B cell (primary cell): Measurements from ENCODE around the gene KSR2.

Experiments used
- EZH2 ChIP-seq: IDR thresholded peaks from 2 replicates; pipeline ENCODE4 v1.6.1; 2012; ENCODE audit warnings: borderline replicate concordance, low read depth, mild to moderate bottlenecking, moderate library complexity, low read length; ENCODE audit not compliant: insufficient read depth, poor library complexity, severe bottlenecking
- TF ChIP-seq, protein P1 (sequence below): fragments of 200-600 bp; IDR thresholded peaks from one replicate; pipeline ENCODE4 v1.8.0; 2022; ENCODE audit warnings: antibody characterized with exemption, mild to moderate bottlenecking

DNA sequence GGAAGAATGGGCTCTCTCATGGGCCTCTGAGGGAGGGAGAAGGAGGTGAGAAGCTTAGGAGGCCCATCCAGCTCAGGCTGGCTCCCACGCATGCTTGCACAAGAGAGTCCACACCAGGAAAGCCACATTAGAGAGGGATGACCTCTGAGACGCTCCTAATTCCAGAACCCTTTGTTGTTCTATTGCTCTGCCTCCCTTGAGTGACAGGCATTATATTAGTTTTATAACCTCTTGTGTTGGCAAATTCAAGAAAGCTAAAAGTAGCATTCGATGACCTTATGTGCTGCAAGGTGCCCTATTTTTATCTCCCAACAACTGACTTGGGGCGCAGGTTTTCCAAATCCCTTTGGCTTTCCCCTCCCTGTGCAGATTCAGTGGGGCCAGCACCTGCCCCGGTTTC is 190.1 kb downstream of the KSR2 start:
- TF ChIP-seq, protein P1, sequence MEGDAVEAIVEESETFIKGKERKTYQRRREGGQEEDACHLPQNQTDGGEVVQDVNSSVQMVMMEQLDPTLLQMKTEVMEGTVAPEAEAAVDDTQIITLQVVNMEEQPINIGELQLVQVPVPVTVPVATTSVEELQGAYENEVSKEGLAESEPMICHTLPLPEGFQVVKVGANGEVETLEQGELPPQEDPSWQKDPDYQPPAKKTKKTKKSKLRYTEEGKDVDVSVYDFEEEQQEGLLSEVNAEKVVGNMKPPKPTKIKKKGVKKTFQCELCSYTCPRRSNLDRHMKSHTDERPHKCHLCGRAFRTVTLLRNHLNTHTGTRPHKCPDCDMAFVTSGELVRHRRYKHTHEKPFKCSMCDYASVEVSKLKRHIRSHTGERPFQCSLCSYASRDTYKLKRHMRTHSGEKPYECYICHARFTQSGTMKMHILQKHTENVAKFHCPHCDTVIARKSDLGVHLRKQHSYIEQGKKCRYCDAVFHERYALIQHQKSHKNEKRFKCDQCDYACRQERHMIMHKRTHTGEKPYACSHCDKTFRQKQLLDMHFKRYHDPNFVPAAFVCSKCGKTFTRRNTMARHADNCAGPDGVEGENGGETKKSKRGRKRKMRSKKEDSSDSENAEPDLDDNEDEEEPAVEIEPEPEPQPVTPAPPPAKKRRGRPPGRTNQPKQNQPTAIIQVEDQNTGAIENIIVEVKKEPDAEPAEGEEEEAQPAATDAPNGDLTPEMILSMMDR: no peak
- TF ChIP-seq EZH2: no peak
